Mesenteric fat pad (tissue), 1 donor: ENCODE measurements around the gene ZMIZ1. TPM values are rescaled to one million over a fixed set of nuclear protein-coding genes. Genes with fewer than 3 reads are reported as not detected.

Source experiments
- DNase-seq: peaks from one replicate; pipeline ENCODE4 v3.0.0-alpha.2; 2020; ENCODE audit warnings: low spot score
- total RNA-seq: library from RNA; stranded (reverse); fragmentation: NEBNext Ultra II Directional; extraction: Animal tissue kit (Norgen Biotek cat#: 25700); gene quantifications from one replicate; pipeline ENCODE4 v1.2.1, GENCODE V29; 2021
- donor health status: DM: yes; HTN: yes; CAD: no.

ZMIZ1 gene
- total RNA-seq, 1 donor from 2014 or later, result 81.1 TPM

- no peak for DNase-seq
Observed at GRCh38 chr10:79224992-79225391, 156.2 kb downstream of the ZMIZ1 start.

- DNase-seq, result no peak
Observed at GRCh38 chr10:79226391-79227245, 157.9 kb downstream of the ZMIZ1 start.

GRCh38 chr10:79229071-79229541 lies 160.3 kb downstream of the ZMIZ1 start:
- no peak for DNase-seq

- no peak for DNase-seq
Observed at GRCh38 chr10:79229830-79230327, 161.1 kb downstream of the ZMIZ1 start.

GRCh38 chr10:79230328-79230830 lies 161.6 kb downstream of the ZMIZ1 start:
- DNase-seq, result no peak

- DNase-seq, result no peak
Observed at GRCh38 chr10:79230850-79231249, 162.1 kb downstream of the ZMIZ1 start.

- no peak for DNase-seq
Observed at GRCh38 chr10:79231908-79232307, 163.1 kb downstream of the ZMIZ1 start.

- DNase-seq, result no peak
Observed at GRCh38 chr10:79232864-79233263, 164.1 kb downstream of the ZMIZ1 start.

GRCh38 chr10:79234391-79235315 lies 165.9 kb downstream of the ZMIZ1 start:
- no peak for DNase-seq

- DNase-seq, result no peak
Observed at GRCh38 chr10:79235765-79236432, 167.1 kb downstream of the ZMIZ1 start.

GRCh38 chr10:79236433-79236765 lies 167.6 kb downstream of the ZMIZ1 start:
- no peak for DNase-seq

- DNase-seq, result no peak
Observed at GRCh38 chr10:79237454-79238157, 168.8 kb downstream of the ZMIZ1 start.

GRCh38 chr10:79238158-79238520 lies 169.4 kb downstream of the ZMIZ1 start:
- DNase-seq, result no peak

GRCh38 chr10:79238606-79239005 lies 169.8 kb downstream of the ZMIZ1 start:
- DNase-seq, result no peak

GRCh38 chr10:79239275-79239779 lies 170.6 kb downstream of the ZMIZ1 start:
- no peak for DNase-seq

- DNase-seq, result no peak
Observed at GRCh38 chr10:79239924-79240581, 171.3 kb downstream of the ZMIZ1 start.

GRCh38 chr10:79241629-79241989 lies 172.8 kb downstream of the ZMIZ1 start:
- DNase-seq, result no peak

GRCh38 chr10:79241990-79242619 lies 173.3 kb downstream of the ZMIZ1 start:
- DNase-seq, result peak; percentile 94

- no peak for DNase-seq
Observed at GRCh38 chr10:79242620-79243152, 173.9 kb downstream of the ZMIZ1 start.
